GM21390 (cell line): ENCODE data around the gene EFCAB3.
"Not testable (repeated sequence)": the region's sequence is repeated elsewhere in the genome, so short reads cannot be mapped to it uniquely, and the experiment has no call there.

Experiments used
- ATAC-seq: cut with Tn5 transposase; IDR thresholded peaks from one replicate; pipeline ENCODE4 v1.9.1; 2021; ENCODE audit not compliant: unreplicated experiment

The EFCAB3 gene

GRCh38 chr17:62380253-62380652 is at the start of gene EFCAB3:
Gene EFCAB3 (plus strand): TSS chr17:62380553. CDS start chr17:62382980, 2,427 bp downstream.
- ATAC-seq = no peak

- ATAC-seq = no peak
Observed at GRCh38 chr17:62336527-62336926, 43.8 kb upstream of the EFCAB3 start.

GRCh38 chr17:62343764-62344270 is 36.5 kb upstream of the EFCAB3 start:
- no peak for ATAC-seq

- ATAC-seq = no peak
Observed at GRCh38 chr17:62351176-62351575, 29.2 kb upstream of the EFCAB3 start.

- no peak for ATAC-seq
Observed at GRCh38 chr17:62366191-62366590, 14.2 kb upstream of the EFCAB3 start.

- ATAC-seq = no peak
Observed at GRCh38 chr17:62381561-62381960, 1.2 kb downstream of the EFCAB3 start.

GRCh38 chr17:62388856-62389255 is 8.5 kb downstream of the EFCAB3 start:
- no peak for ATAC-seq

- no peak for ATAC-seq
Observed at GRCh38 chr17:62392908-62393307, 12.6 kb downstream of the EFCAB3 start.

- ATAC-seq = no peak
Observed at GRCh38 chr17:62398891-62399290, 18.5 kb downstream of the EFCAB3 start.

GRCh38 chr17:62405451-62405850 is 25.1 kb downstream of the EFCAB3 start:
- no peak for ATAC-seq

- ATAC-seq = not testable (repeated sequence)
Observed at GRCh38 chr17:62413090-62413489, 32.7 kb downstream of the EFCAB3 start.

GRCh38 chr17:62423647-62424461 is 43.5 kb downstream of the EFCAB3 start, which contains the start of gene METTL2A:
Gene METTL2A (plus strand): TSS chr17:62423897. CDS start chr17:62423903, 6 bp downstream.
- ATAC-seq = peak; percentile 93

GRCh38 chr17:62426214-62426613 is 45.9 kb downstream of the EFCAB3 start:
- ATAC-seq = not testable (repeated sequence)

- not testable (repeated sequence) for ATAC-seq
Observed at GRCh38 chr17:62435251-62435650, 54.9 kb downstream of the EFCAB3 start.

GRCh38 chr17:62441181-62441580 is 60.8 kb downstream of the EFCAB3 start:
- ATAC-seq = not testable (repeated sequence)

- no peak for ATAC-seq
Observed at GRCh38 chr17:62444063-62444462, 63.7 kb downstream of the EFCAB3 start.

- not testable (repeated sequence) for ATAC-seq
Observed at GRCh38 chr17:62445791-62446190, 65.4 kb downstream of the EFCAB3 start.

GRCh38 chr17:62452195-62452594 is 71.8 kb downstream of the EFCAB3 start:
- ATAC-seq = not testable (repeated sequence)

- not testable (repeated sequence) for ATAC-seq
Observed at GRCh38 chr17:62453041-62453440, 72.7 kb downstream of the EFCAB3 start.

GRCh38 chr17:62453656-62454055 is 73.3 kb downstream of the EFCAB3 start:
- peak; percentile 33 for ATAC-seq

- peak; percentile 70 for ATAC-seq
Observed at GRCh38 chr17:62454111-62454510, 73.8 kb downstream of the EFCAB3 start.

GRCh38 chr17:62456016-62456415 is 75.7 kb downstream of the EFCAB3 start:
- no peak for ATAC-seq
